Liver (tissue), 9 donors: ENCODE data around the gene DDX24. TPM values are rescaled to one million over a fixed set of nuclear protein-coding genes. Genes with fewer than 3 reads are reported as not detected.

Experiments used
- DNase-seq: peaks from one replicate; pipeline ENCODE4 v3.0.0-alpha.2; 2017; ENCODE audit warnings: low spot score
- H3K27ac ChIP-seq, 2 donors: one replicate each; pipeline ENCODE4 v1.7.0; 2013; ENCODE audit warnings: inconsistent platforms in 2 of 2, low read length in 2 of 2, control low read depth in 1 of 2, low read depth in 1 of 2, mild to moderate bottlenecking in 1 of 2
- H3K27me3 ChIP-seq, 4 donors: one replicate each; pipeline versions ENCODE4 v1.6.1 to v1.7.0; 2013; ENCODE audit warnings: low read length in 3 of 4, inconsistent platforms in 1 of 4, mild to moderate bottlenecking in 1 of 4, moderate library complexity in 1 of 4; ENCODE audit not compliant: control insufficient read depth in 4 of 4, insufficient read depth in 4 of 4
- H3K36me3 ChIP-seq, 4 donors: one replicate each; pipeline versions ENCODE4 v1.6.1 to v1.7.0; 2013; ENCODE audit warnings: low read length in 3 of 4, mild to moderate bottlenecking in 3 of 4, low read depth in 1 of 4, moderate library complexity in 1 of 4; ENCODE audit not compliant: control insufficient read depth in 4 of 4, insufficient read depth in 3 of 4
- H3K4me1 ChIP-seq, 4 donors: one replicate each; pipeline versions ENCODE4 v1.6.1 to v1.7.0; 2013; ENCODE audit warnings: low read length in 3 of 4, mild to moderate bottlenecking in 3 of 4, moderate library complexity in 1 of 4; ENCODE audit not compliant: control insufficient read depth in 4 of 4, insufficient read depth in 4 of 4
- H3K4me3 ChIP-seq, 3 donors: one replicate each; pipeline versions ENCODE4 v1.6.1 to v1.7.0; 2013; ENCODE audit warnings: low read length in 3 of 3, control low read depth in 1 of 3, low read depth in 1 of 3, mild to moderate bottlenecking in 1 of 3
- H3K9ac ChIP-seq, 2 donors: one replicate each; pipeline ENCODE4 v1.7.0; 2013; ENCODE audit warnings: low read length in 2 of 2, mild to moderate bottlenecking in 2 of 2, moderate library complexity in 2 of 2, control low read depth in 1 of 2, low read depth in 1 of 2
- H3K9me3 ChIP-seq, 4 donors: one replicate each; pipeline versions ENCODE4 v1.6.1 to v1.7.0; 2013; ENCODE audit warnings: low read length in 3 of 4; ENCODE audit not compliant: control insufficient read depth in 4 of 4
- CTCF ChIP-seq: fragments of 150-350 bp; IDR thresholded peaks from 2 replicates; pipeline ENCODE4 v1.5.1; 2017; ENCODE audit warnings: improper control_type of control experiment, low read depth, low read length; ENCODE audit not compliant: missing input control
- EGR1 ChIP-seq, 2 donors: IDR thresholded peaks; 2 replicates each; pipeline ENCODE4 v1.6.1; 2016 to 2018; ENCODE audit warnings: antibody characterized with exemption in 2 of 2, low read depth in 2 of 2
- FOXA1 ChIP-seq: IDR thresholded peaks from 2 replicates; pipeline ENCODE4 v1.6.1; 2016; ENCODE audit warnings: antibody characterized with exemption
- FOXA2 ChIP-seq: IDR thresholded peaks from 2 replicates; pipeline ENCODE4 v1.6.1; 2016; ENCODE audit warnings: antibody characterized with exemption
- GABPA ChIP-seq, 2 donors: IDR thresholded peaks in 1 of 2; conservative IDR thresholded peaks in 1 of 2; 2 replicates each; pipeline ENCODE4 v1.6.1; 2016; ENCODE audit warnings: antibody characterized with exemption in 2 of 2, mild to moderate bottlenecking in 1 of 2, moderate library complexity in 1 of 2
- HNF4A ChIP-seq, 2 donors: conservative IDR thresholded peaks; 2 replicates each; pipeline ENCODE4 v1.6.1; 2016; ENCODE audit warnings: antibody characterized with exemption in 2 of 2, mild to moderate bottlenecking in 2 of 2
- HNF4G ChIP-seq: IDR thresholded peaks from 2 replicates; pipeline ENCODE4 v1.6.1; 2016; ENCODE audit warnings: antibody characterized with exemption
- JUND ChIP-seq, 2 donors: IDR thresholded peaks; 2 replicates each; pipeline ENCODE4 v1.6.1; 2016; ENCODE audit warnings: antibody characterized with exemption in 2 of 2
- NR2F2 ChIP-seq: IDR thresholded peaks from 2 replicates; pipeline ENCODE4 v1.6.1; 2016; ENCODE audit warnings: antibody characterized with exemption
- RAD21 ChIP-seq, 2 donors: IDR thresholded peaks; 2 replicates each; pipeline ENCODE4 v1.6.1; 2016; ENCODE audit warnings: antibody characterized with exemption in 2 of 2, mild to moderate bottlenecking in 2 of 2
- REST ChIP-seq: IDR thresholded peaks from 2 replicates; pipeline ENCODE4 v1.6.1; 2016; ENCODE audit warnings: antibody characterized with exemption, mild to moderate bottlenecking
- RXRA ChIP-seq, 2 donors: IDR thresholded peaks; 2 replicates each; pipeline ENCODE4 v1.6.1; 2017 to 2018; ENCODE audit warnings: antibody characterized with exemption in 2 of 2, mild to moderate bottlenecking in 1 of 2
- SP1 ChIP-seq: IDR thresholded peaks from 2 replicates; pipeline ENCODE4 v1.6.1; 2018; ENCODE audit warnings: antibody characterized with exemption, mild to moderate bottlenecking
- TAF1 ChIP-seq: conservative IDR thresholded peaks from 2 replicates; pipeline ENCODE4 v1.6.1; 2016; ENCODE audit warnings: antibody characterized with exemption, mild to moderate bottlenecking
- YY1 ChIP-seq: IDR thresholded peaks from 2 replicates; pipeline ENCODE4 v1.6.1; 2016; ENCODE audit warnings: antibody characterized with exemption, mild to moderate bottlenecking
- ZBTB33 ChIP-seq: IDR thresholded peaks from 2 replicates; pipeline ENCODE4 v1.6.1; 2016; ENCODE audit warnings: antibody characterized with exemption
- WGBS: extraction: QIAGEN DNeasy Blood & Tissue Kit; methylation state at CpG from one replicate; pipeline ENCODE4 v1.1.7; 2013; 5-methylcytosine and 5-hydroxymethylcytosine counted together
- polyA plus RNA-seq, 2 donors: library from polyadenylated mRNA; stranded (reverse) in 1 of 2; unstranded in 1 of 2; fragments of 200-250 nt in 1 of 2; fragments of >200 nt in 1 of 2; fragmentation: Nextera tagmentation in 1 of 2; extraction: Ambion mirVana in 1 of 2; gene quantifications; one replicate each; pipeline versions ENCODE4 v1.2.1 to v1.2.3, GENCODE V29; 2013 to 2015
- total RNA-seq, 2 donors: library from RNA; depleted of rRNA; stranded (reverse); fragments of >200 nt; gene quantifications; one replicate each; pipeline ENCODE4 v1.2.3, GENCODE V29; 2014
- TF ChIP-seq, protein P1 (sequence below): IDR thresholded peaks from 2 replicates; pipeline ENCODE4 v1.6.1; 2016; ENCODE audit warnings: antibody characterized with exemption
- TF ChIP-seq, protein P2 (sequence below): IDR thresholded peaks from 2 replicates; pipeline ENCODE4 v1.6.1; 2016; ENCODE audit warnings: antibody characterized with exemption
- donor health status: healthy.
- donor health status: healthy.
- donor health status: healthy.
- donor health status: healthy.
- donor health status: healthy.

Gene DDX24
- total and polyA plus RNA-seq, 4 donors = 33.8 to 59.7 (median 47.8) TPM

DNA sequence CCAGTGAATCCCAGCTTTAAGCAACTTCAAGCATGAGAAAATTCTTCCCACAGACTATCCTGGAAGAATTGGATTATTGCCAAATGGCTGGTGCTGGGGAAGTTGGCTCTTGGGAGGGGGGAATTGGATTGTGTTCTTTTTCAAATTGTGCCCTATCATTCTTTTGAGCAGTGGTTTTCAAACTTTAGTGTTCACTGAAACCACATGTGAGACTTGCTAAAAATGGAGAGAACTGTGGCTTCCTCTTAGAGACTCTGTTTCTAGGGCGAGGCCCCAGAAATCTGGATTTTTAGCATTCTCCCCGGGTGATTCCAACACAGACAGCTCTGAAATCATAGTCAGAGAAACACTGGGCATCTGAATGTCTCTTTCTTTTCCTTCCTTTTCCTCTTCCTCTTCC, 69.2 kb downstream of the DDX24 start:
- Histone ChIP-seq H3K27me3 (no peaks in the 10 kb centered on the region), H3K36me3 (no peaks in the 10 kb centered on the region), H3K9ac (no peak overlapping the region), H3K4me3 (no peak overlapping the region), H3K27ac (no peak overlapping the region), H3K4me1 (no peaks in the 10 kb centered on the region), H3K9me3 (no peaks in the 10 kb centered on the region)
- TF ChIP-seq TAF1 (no peak), ZBTB33 (no peak), YY1 (no peak), NR2F2 (no peak), JUND (IDR thresholded peaks at IDR 0.05) (no peak), RAD21 (IDR thresholded peaks at IDR 0.05) (no peak), HNF4A (conservative IDR thresholded peaks at IDR 0.05) (no peak), RXRA (IDR thresholded peaks at IDR 0.05) (no peak), SP1 (no peak), HNF4G (no peak), GABPA (IDR thresholded peaks at IDR 0.05 in 1 of 2, conservative IDR thresholded peaks at IDR 0.05 in 1 of 2) (no peak), REST (no peak), FOXA1 (no peak), CTCF (no peak), EGR1 (IDR thresholded peaks at IDR 0.05; ENCODE audit: low read depth in 2 of 2) (no peak), FOXA2 (no peak)
- TF ChIP-seq, protein P1, sequence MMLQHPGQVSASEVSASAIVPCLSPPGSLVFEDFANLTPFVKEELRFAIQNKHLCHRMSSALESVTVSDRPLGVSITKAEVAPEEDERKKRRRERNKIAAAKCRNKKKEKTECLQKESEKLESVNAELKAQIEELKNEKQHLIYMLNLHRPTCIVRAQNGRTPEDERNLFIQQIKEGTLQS = no peak
- TF ChIP-seq, protein P2, sequence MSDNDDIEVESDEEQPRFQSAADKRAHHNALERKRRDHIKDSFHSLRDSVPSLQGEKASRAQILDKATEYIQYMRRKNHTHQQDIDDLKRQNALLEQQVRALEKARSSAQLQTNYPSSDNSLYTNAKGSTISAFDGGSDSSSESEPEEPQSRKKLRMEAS = no peak
- 69% methylated on average over 2 of the region's 2 CpGs for WGBS
- no peak for DNase-seq
